ENCODE data around the gene PREX1.
"Not testable (repeated sequence)": the region's sequence is repeated elsewhere in the genome, so short reads cannot be mapped to it uniquely, and the experiment has no call there.

The PREX1 gene

GRCh38 chr20:48812114-48812513 is 15.7 kb downstream of the PREX1 start:
- not testable (repeated sequence) for DNase-seq

DNA sequence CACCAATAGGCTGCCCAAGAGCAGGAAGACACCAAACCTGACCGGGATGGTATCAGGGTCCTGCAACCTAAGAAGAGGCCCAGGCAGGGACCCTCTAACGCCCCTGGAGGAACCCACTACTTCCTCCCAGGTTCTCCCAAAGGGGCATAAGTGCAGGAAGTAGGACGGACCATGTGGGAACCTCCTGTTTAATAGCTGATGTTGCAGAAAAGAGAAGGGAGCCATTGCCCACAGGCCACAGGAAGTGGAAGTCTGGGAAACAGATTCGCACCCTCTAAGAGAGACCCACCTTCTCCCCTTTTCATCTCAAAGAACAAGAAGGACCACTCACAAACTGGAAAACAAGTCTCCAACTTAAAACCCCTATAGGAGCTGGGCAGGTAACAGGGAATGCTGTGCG is 18.1 kb downstream of the PREX1 start:
- DNase-seq: no peak

DNA sequence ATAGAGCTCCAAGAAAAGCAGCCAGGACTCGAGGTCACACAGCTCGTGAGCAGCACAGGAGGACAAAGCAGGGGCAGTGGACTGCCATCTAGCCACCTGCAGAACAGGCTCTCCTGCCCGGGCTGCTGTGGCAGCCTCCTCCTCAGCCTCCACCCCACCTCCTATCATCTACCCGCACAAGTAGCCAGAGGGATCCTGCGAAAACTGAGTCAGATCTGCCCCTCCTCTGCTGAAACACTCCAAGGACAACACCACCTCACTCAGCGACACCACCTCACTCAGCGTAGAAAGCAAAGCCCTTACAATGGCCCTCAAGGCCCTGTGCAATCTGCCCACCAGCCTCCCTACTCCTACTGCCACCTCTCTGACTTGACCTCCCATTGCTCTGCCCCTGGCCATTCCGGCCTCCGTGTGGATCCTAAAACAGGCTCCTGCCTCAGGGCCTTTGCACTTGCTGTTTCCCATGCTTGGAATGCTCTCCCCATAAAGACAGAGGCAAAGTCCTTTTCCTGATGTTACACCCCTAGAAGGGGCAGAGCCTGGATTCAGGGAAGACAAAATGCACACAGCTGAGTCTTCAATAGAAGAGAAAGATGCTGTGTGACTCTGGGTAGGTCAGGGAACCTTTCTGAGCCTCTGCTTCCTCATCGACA is 19.3 kb downstream of the PREX1 start:
- no peak for DNase-seq

DNA sequence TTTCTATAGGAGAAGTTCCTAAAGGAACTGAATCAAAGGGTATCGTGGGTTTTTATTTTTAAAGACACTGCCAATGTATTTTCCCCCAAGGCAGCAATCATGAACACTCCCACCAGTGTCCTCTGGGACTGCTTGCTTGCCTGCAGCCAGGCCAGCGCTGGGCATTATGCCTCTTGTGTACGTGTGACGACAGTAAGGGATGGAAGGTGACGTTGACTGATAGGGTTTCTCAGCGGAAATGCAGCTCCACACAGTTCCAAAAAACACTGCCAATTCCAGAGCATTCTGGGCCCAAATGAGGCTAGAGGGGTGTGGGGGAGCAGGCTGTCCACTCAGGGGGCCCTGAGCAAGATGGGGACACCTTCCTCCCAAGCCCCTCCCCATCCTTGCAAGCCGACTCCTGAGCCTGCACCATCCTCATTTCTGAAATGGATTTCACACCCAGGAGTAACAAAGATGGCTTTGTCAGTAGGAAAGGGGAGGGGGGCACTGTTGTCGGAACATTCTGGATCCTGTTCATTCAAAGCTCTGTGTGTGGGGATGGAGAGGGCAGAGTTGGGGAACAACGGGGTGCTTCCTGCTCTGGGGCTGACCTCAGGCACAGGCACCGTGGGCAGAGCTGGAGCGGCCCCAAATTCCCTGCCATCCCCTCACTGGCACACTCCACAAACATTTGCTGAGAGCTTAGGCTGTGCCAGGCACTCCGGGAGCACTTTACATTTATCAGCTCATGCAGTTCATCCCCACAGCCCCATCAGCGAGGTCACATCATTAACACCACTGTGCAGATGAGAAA is 20.0 kb downstream of the PREX1 start:
- DNase-seq: no peak

DNA sequence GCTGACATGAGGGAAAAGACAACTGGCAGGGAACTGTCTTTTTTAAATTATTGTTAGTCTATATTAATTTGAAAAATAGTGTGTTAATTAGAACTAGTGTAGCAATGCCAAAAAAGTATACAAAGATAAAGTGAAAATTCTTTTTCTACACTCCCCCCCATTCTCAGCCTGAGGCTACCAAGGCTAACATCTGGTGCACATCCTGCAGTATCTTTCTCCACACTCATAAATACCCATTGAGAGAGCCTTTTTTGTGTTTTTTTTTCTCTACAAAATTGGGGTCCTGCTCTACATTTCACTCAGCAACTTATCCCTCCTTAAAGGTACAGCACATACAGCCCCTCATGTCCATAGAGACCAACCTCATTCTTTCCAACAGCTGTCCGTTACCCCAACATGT is 20.7 kb downstream of the PREX1 start:
- no peak for DNase-seq

- no peak for DNase-seq
Observed at GRCh38 chr20:48805716-48806115, 22.1 kb downstream of the PREX1 start.

GRCh38 chr20:48805286-48805685 is 22.5 kb downstream of the PREX1 start:
- no peak for DNase-seq

GRCh38 chr20:48804300-48804980 is 23.4 kb downstream of the PREX1 start:
- no peak for DNase-seq

- no peak for DNase-seq
Observed at GRCh38 chr20:48803176-48804053, 24.4 kb downstream of the PREX1 start.

- no peak for DNase-seq
Observed at GRCh38 chr20:48802647-48803046, 25.2 kb downstream of the PREX1 start.

DNA sequence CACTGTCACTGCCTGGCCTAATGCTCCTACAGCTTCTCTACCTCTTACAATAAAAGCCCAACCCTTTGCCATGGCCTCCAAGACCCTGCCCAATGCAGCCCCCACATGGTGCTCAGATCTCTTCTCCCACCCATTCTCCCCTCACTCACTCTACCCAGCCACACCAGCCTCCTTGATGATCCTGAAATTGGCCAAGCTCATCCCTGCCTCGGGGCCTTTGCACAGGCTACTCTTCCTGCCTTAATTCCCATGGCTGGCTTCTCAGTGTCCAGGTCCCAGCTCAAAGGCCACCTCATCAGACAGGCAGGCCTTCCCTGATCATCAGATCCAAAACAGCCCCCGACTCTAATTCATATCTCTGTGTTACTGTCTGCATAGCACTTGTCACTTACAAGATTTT is 25.6 kb downstream of the PREX1 start:
- DNase-seq: no peak

- DNase-seq: no peak
Observed at GRCh38 chr20:48801197-48801596, 26.6 kb downstream of the PREX1 start.

DNA sequence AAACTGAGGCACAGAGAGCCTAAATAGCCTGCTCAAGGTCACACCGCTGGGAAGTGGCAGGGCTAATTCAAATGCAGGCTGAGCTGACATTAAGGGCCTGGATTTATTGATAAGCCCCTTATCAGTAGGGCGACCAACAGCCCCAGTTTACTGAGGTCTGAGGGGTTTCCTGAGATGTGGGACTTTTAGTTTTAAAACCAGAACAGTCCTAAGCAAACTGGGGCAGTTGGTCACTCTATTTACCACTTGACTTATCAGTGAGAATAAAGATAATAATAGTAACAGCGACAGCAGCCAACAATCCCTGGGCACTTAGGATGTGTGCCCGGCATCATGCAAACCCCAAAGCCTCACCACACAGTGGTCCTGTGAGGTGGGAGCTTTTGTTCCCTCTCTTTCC is 27.6 kb downstream of the PREX1 start:
- no peak for DNase-seq

- DNase-seq: no peak
Observed at GRCh38 chr20:48799328-48800105, 28.3 kb downstream of the PREX1 start.

DNA sequence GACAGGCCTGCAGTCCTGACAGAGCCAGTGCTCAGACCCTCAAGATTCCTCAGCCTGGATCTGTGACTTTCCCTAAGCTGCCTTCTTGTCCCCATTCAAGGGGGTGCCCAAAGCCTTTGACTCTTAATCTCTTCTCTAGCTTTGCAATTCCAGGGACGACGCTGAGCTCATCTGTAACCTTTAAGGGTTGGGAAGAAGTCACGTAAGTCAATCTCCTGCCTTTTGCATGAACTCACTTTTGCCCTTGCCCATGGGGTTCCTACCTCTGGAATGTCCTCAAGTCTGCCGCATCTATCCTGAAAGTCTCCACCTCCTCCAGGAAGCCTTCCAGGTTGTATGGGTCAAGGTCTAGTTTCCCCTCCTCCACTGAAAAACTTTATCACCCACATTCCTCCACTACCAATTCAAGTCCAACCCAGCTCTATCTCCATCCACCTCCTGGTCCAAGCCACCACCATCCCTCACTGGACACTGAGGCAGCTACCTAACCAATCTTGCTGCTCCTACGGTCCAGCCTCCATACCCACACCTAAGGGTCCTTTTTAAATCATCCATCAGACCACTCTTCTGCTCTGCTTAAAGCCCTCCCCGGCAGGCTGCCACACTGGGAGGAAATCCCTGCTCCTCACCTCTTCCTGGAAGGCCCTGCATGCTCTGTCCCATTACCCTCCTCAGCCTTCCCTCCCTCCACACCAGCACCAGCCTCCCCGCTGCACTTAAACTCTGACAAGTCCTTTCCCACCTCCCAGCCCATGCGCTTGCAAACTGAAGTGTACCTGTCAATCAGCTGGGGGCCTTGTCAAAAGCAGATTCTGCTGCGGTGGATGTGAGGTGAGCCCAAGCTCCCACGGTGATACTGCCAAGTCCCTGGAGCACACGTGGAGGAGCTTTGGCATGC is 29.7 kb downstream of the PREX1 start:
- DNase-seq: no peak

- DNase-seq: no peak
Observed at GRCh38 chr20:48797275-48797825, 30.4 kb downstream of the PREX1 start.

- no peak for DNase-seq
Observed at GRCh38 chr20:48795732-48796131, 32.1 kb downstream of the PREX1 start.

- DNase-seq: no peak
Observed at GRCh38 chr20:48794816-48795457, 32.9 kb downstream of the PREX1 start.

- DNase-seq: no peak
Observed at GRCh38 chr20:48794360-48794759, 33.4 kb downstream of the PREX1 start.

DNA sequence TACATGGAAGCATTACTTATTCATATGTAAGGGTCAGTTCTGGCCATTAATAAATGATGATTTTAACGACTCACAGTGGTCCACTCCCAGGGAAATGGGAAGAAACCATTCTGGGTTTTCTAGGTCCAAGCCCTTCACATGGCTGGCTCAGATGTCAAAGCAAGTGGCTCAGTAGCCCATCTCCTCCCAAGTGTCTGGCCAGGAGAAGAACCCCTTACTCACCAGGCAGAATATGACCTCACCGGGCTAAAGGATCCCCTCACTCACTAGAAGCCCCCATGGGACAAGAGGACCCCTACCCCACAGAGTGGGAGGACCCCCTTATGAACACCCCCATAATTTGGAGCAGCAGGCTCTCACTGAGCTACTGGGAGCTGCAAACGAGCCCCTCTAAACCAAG is 34.0 kb downstream of the PREX1 start:
- no peak for DNase-seq
